ENCODE measurements around the gene ADGRB3.

Gene ADGRB3

DNA sequence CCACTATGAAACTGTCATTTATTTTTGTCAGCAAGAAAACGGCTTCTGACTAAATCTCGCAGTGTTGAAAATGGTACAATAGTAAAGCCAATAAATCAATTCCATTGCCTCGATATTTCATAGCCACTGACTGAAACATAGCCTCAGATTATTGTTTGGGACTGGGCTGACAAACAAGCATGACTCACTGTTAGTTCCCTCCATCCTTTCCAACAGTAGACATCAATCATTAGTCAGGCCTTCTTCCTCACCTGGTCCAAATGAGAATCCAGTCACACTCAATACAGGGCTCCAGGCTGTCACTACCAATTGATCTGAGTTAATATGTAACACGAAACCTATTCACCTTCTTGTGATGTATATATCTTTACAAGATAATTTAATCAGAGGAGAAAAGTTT, 66.1 kb downstream of the ADGRB3 start:
- no peak for DNase-seq (ENCODE audit: low read depth in 2 of 2)

DNA sequence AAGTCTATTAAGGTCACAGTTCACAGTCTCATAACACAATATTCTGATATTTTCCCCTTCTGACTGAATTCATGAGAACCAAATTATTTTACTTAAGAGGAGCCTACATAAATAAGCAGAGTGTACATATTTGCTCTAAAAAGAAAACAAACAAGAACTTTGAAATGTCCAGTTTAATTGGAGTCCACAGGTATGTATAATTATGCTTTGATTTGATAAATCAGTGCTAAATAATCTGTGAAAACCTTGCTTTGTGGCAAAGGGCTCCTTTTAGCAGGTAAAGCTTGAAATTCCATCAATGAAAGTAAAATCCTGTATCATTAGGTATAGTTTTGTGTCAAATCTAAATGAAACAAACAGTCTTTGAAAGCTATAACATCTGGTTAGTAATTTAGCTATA, 69.4 kb downstream of the ADGRB3 start:
- no peak for DNase-seq (ENCODE audit: low read depth in 2 of 2)

DNA sequence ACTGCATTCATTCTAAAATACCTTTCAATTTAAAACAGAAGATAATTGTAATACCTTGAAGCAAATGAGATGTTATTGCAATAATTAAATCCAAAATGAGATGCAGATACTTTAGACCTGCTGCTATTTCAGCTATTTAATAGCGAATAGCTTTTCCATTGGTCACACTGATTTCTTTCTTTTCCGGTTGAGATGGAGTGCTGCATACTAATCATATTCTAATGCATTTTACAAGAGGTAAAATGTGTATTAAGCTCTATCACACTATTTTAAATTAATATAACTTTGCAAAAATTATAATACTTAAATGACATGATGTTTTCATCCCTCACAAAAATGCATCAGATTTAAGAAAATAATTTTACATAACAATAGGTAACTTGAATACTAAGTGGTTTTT, 74.0 kb downstream of the ADGRB3 start:
- no peak for DNase-seq (ENCODE audit: low read depth in 2 of 2)

DNA sequence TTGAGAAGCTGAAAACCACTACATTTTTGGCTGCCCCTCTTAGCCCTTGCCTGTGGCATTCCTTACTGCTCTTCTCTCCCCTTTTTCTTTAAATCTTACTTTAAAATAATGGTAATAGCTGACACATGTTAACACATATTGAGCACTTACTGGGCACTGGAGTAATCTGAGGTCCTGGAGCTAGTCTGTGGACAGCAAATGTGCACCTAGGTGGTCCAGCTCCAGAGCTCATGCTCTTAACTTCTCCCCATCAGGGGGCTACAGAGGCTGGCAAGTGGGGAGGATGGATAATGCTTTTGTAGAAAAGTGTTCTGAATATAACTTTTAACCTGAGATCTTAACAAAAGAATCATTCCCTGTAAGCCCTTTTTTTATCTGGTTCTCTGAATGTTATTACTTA, 74.8 kb downstream of the ADGRB3 start:
- DNase-seq (ENCODE audit: low read depth in 2 of 2), result no peak

DNA sequence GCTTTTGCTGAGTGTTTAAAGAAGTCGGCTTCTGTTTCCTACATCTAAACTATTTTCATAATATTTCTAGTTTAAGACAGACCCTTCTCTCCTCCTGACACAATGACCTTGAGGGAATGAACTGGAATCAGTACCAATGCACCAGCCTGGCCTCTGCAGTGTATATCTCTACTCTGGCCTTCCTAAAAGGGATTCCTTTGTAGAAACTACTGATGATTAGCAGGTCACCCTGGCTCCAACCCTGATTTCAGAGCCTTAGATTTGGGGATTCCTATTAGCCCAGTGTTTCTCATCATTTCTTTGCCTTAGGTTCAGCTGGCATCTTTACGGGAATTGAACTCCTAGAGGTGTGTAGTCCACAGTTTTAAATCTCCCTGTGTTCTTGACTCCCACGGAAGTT, 75.4 kb downstream of the ADGRB3 start:
- DNase-seq (ENCODE audit: low read depth in 2 of 2), result no peak

DNA sequence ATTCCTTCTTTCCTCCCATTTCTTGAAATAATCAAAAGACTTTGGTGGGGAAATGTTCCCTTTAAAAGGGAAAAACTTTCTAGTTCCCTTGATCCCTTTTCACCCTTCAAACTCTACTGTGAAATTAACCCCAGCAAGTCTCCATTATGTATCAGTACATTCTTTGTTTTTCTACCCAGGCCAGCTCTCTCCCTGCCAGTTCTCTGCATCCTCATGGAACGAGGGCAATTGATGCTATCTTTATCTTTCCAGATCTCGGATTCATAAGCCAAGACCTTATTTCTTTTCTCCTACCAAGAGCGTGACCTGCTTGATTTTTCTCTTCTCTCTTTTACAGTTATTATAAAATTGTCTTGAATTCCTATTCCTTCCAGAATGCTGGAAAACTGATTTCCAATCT, 75.8 kb downstream of the ADGRB3 start:
- no peak for DNase-seq (ENCODE audit: low read depth in 2 of 2)

DNA sequence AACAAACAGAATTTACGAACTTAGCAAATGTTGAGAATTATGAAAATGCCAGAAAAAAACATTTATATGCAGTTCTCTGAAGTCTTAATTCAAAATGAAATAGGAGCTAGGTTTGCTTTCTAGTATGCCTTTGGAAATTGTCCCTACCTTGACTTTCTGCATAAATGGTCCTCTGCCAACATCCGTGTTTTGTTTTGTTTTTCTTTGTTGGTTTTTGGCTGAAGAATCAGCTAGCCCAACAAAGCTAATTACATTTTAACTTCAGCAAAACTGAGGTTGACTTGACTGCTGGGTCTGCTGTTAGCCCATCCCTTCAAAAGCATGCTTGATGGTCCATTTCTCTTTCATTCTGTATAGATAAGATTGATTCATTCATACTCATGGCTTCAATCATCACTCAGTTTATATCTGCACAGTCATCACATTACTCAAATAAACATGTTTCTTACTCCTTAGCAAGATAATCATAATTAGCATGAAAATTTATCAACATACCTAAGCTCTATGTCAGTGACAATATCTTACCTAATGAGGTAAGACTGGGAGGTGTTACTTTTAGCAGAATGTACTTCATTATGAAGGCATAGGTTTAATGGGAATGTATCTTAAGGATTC, 76.4 kb downstream of the ADGRB3 start:
- no peak for DNase-seq (ENCODE audit: low read depth in 2 of 2)

DNA sequence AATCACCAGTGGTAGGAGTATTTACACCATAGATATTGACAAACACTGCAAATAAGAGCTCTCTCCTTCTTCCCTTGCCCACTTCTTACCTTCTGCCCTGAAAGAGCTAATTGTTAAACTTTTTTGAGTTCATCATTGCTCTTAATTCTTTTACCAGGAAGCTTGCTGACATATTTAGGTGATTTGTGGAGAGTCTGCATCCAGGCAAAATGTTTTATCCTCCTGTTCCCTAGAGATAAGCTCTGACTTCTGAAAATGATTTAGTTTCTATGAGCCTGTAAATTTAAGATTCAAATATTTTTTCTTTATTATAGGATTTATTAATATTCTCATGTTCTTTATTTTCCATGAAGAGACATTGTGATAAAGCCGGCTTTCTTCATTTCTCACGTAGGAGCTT, 81.5 kb downstream of the ADGRB3 start:
- DNase-seq (ENCODE audit: low read depth in 2 of 2), result no peak

DNA sequence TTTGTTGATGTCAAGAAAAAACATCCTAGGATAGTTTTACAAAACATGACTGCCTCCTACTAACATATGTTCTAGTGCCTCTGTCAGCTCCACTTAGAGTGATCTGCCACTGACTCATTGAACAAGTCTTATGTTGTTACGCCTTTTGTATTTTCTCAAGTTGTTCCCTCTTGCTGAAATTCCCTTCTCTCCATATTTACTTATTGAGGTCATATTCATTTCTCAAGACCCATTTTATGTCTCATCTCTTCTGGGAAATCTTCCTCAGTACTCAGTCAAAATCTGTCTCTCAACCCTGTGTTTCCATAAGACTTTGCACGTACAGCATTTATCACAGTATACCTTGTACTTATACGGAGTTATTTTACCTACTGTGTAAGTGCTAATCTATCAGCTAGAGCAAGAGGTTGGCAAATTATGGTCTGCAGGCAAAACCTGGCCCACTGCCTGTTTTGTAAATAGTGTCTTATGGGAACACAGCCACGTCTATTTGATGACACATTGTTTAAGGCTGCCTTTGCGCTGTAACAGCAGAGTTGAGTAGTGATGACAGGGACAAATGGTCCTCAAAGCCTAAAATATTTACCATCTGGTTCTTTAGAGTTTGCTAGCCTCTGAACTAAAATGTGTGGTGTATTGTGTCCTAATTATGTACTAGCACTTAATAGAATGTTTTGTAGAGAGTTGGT, 83.4 kb downstream of the ADGRB3 start:
- no peak for DNase-seq (ENCODE audit: low read depth in 2 of 2)

DNA sequence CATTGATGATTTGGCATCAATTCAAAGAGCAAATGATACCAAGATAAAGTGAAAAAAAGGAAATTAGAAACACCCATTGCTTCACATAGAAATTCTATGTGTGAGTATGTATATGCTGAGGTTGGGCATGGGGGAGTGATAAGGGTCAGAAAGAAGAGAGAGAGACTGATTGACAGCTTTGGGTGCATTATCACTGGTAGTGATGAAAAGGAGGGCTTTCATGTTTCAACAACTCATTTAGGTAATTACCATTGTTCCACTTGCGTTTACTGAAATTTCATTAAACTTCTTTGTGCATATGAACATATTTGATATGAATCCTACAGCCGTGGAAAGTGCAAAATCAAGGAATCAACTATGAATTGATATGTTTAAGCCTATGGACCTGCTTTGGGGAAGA, 84.7 kb downstream of the ADGRB3 start:
- no peak for DNase-seq (ENCODE audit: low read depth in 2 of 2)

DNA sequence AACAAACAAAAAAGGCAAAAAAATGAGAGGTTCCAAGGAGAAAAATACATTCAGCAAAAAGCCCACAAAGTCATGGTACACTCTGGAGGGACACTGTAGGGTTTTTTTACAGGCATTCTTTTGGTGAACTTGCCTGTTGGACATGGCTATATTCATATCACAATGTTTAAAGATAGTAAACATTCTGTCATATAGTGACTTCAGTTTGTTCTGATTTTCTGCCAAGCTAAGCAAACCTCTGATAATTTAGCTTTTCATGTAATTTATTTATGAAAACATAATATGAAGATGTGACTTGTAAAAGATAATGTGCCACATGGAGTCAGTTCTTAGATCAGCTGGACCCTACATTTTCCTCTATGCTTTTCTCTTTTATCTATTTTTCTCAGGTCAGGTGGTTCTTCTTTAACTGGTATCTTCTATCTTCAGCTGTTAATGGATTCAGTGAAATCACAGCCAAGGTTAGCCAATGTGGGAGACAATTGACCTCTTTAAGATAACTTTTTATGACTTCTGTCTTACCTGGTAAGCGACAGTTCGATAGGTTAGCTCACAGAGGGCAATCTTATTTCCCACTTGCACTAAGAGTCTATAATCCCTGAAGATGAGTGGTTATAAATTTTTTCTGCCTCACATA, 87.9 kb downstream of the ADGRB3 start:
- DNase-seq (ENCODE audit: low read depth in 2 of 2), result no peak

DNA sequence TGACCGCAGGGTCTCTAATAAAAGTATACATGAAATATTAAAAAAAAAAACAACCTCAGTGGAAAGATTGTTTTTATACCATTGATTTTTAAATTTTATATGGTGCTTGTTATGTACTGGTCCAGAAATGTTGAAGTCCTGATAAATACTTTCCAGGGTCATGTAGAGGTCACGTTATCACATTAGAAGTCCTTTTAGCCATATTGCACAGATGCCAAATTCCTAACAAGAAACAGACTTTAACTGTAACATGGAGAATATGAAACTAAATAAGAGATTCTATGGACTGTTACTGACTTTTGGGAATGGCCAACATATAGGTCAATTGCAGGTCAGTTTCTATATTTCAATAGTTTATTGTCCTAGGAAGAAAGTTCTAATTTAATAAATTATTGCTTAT, 89.0 kb downstream of the ADGRB3 start:
- DNase-seq (ENCODE audit: low read depth in 2 of 2), result no peak

DNA sequence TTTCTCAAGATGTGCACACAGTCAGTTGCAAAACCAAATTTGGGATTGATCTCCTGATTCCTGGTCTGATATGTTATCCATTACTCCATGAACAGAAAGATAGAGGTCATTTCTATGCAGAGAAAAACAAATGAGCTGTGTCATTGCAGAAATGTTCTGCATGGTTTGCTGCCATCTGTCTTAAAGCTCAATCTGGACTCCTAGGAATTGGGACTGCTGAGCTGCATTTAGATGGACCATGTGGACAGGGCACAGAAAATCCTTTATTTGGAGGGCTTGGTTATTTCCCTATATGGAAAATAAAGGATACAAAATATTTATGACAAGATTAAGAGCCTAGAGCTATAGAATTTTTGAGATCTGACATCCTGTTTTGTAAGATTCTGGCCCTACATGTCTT, 91.3 kb downstream of the ADGRB3 start:
- DNase-seq (ENCODE audit: low read depth in 2 of 2), result no peak

DNA sequence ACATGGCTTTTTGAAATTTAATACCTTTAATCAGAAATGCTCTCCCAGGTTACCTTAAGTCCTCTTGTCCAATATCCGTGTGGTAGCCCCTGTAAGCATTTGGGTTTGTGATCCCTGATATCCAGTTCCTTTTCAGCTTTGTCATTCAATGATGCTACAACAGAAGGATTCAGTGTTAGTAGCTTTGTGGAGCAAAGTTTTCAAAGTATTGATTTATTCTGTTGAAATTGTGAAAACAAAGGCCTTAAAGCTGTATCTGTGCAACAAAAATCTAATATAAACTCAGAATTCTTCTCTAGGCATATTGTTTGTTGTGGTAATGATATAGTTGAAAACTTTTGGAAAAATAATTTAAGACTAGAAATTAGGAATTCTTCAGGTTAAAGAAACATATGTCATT, 91.9 kb downstream of the ADGRB3 start:
- no peak for DNase-seq (ENCODE audit: low read depth in 2 of 2)

DNA sequence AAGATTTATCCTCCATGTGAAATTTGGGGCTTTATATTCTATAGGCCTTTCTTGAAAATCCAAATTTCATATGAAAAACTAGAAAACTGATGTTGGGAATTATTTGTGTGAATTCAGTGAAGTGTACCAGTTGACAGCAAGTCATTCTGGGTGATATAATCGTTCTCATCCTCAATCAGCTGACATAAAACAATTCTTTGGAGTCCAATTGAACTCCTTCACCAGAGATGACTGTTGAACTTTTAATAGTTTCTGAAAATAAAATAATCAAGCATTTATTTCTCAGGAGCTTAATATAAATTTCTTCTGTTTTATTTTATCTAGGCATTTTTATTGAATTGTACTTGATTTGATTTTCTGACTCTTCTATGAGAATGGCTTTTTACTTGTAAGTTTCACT, 92.6 kb downstream of the ADGRB3 start:
- no peak for DNase-seq (ENCODE audit: low read depth in 2 of 2)

DNA sequence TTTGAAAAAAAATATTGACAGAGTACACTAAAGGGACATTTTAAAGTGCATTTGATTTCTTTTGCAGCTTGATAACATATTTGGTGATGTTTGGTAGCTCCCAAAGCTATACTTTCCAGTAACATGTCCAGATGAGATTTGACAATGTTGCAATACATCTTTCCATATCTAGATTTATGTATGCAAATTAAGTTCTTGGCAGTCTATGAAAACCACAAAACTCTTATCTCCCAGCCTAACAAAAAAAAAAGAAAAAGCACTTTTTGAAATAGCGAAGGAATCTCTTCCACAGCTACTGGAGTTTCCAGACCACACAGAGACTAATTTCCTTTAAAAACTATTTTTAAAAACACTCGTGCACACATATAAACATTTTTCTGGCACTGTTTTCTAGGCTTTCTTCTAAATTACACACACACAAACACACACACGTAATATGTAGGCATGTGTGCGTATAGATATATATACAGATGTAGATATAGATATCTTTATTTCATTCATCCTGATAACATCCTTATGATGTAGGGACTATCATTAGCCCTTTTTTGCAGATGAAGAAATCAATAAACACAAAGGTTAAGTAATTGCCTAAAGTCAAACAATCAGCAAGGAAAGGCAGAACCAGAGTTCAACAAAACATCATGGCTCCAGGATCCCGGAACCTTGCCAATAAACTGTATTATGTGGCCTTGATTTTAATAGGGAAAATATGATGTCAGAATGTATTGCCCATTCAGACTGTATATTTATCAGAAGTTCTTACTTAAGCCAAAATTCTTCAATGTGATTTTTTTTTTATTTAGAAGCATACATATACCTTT, 93.3 kb downstream of the ADGRB3 start:
- no peak for DNase-seq (ENCODE audit: low read depth in 2 of 2)

DNA sequence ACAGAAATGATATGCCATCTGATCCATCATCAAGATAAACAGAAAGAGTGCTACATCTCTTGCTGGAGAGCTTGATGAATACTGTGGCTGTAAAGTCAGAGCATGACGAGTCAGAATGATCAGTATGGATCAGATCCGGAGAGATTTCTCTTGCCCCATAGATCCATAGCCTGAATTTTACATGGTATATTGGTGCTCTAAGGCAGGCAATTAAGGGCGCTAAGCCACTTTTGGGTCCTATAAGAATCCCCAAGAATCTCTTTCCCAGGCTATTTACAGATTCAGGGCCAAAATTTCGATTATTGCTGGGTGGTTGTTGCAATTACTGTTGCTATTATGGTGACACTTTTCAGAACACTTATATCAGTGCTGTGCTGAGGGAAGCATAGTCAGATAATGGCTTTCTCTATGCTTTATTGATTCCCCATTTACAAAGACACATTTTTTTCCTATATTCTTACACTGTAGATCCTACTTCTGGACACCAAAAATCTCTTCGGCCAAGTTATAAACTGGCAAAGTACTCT, 94.4 kb downstream of the ADGRB3 start:
- DNase-seq (ENCODE audit: low read depth in 2 of 2), result no peak

DNA sequence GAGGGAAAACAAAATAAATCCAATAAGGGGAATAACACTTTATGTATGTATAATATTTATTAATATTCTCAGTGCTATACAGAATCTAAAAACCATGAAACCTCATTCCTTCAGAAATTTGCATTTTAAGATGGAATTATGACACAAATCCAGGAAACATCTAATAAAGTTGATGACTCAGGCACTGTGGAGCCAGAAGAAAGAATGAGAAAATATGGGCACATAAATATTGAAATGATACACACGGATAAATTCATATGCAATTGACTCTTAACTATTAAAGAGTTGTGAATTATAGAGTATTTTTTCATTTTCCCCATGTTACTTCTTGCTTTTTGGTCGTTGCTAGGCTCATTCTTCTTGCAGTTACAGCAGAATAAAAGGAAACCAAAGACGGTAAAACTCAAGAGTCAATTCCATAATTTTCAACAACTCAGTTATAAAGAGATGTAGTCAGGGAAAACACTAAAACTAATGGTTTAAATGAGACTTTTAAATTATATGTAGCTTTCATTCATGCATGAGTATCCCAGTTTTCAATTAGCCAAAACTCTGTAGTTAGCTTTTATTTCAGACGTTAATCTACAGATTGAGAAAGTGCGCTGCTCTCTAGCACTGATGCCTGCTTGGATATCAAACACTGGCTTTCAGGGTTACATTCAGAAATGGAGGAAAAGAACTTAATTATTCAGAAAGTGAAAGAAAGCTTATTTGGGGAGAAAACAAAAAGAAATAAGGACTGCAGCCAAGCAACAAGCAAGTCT, 95.4 kb downstream of the ADGRB3 start:
- DNase-seq (ENCODE audit: low read depth in 2 of 2), result no peak

DNA sequence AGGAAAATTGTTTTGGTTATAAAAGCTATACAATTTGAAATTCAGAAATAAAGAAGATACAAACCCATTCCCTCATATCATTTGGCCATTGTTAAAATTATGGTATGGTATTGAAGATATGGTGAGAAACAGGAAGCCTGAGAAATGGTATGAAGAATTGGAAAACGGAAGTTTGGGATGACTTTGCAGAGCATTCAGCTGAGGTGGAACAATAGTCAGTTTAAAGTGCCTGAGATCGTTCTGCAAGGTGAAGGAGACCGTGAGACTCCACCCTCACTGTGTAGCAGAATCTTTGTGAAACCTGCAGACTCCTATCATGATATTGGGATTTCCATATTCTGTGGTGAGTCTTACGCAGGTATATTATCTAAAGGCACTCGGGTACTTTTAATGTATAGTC, 97.3 kb downstream of the ADGRB3 start:
- DNase-seq (ENCODE audit: low read depth in 2 of 2), result no peak

DNA sequence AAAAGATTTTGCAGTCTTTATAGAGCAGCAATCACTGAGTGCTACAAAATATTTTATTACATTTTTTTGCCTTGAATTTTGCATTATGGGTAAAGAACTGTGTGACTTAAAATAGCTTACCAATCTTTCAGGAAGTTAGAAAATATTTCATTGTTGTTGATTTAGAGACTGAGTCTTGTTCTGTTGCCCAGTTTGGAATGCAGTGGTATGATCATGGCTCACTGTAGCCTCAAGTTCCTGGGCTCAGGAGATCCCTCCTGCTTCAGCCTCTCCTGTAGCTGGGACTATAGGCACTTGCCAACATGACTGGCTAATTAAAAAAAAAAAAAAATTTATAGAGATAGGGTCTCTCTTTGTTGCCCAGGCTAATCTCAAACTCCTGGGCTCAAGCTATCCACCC, 100.8 kb downstream of the ADGRB3 start:
- DNase-seq (ENCODE audit: low read depth in 2 of 2), result no peak

DNA sequence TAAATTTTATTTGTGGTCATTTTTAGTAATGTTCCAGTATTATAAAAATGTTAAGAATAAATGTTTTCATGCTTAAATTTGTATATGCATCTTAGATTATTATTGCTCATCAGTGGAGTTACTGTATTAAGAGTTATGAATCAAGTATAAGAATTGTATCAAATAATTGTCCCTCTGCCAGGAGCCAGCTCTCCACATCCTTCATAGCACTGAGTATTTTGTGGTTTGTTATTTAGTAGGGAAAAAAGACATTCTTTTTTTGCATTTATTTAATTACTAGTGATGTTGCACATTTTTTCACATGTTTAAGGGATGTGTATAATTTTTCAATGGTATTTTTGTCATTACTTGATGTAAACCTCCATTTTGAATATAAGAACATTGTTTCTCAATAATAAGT, 102.0 kb downstream of the ADGRB3 start:
- DNase-seq (ENCODE audit: low read depth in 2 of 2), result no peak

DNA sequence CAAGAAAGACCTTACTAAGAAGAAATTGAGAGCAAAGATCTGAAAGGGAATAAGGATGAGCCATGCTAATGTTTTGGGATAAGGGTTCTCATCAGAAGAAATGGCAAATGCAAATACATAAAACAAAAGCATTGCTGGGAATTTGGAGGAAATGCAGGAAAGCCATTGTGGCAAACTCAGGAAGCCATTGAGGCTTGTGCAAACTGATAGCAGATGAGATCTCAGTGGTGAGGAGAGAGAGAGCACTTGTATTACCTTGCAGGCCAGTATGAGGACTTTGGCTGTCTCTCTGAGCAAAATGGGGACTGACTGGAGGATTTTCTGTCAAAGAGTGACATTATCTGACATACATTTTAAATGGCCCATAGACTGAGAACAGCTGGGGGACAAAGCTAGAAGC, 103.0 kb downstream of the ADGRB3 start:
- DNase-seq (ENCODE audit: low read depth in 2 of 2), result no peak

Measured in stimulated activated CD4-positive, alpha-beta T cell treated with anti-CD3 and anti-CD28 coated beads, Interleukin-4, amount 100 ng/mL, for 48 hours (primary cell).